Spleen (tissue), 7 donors: ENCODE measurements around the gene TBR1.

Experiments used
- CTCF ChIP-seq, 11 experiments: fragments of 200-600 bp in 7 of 11; fragments of 450-650 bp in 4 of 11; sonication (generic) in 4 of 11; IDR thresholded peaks in 8 of 11; conservative IDR thresholded peaks in 3 of 11; 1 replicate in 7 of 11; 2 replicates in 4 of 11; pipeline versions ENCODE4 v1.4.0 to v1.8.0; 2016 to 2021; ENCODE audit warnings: antibody characterized with exemption in 11 of 11, inconsistent platforms in 4 of 11, mild to moderate bottlenecking in 1 of 11
- POLR2AphosphoS5 ChIP-seq, 3 donors: sonication (generic); formaldehyde crosslinking; IDR thresholded peaks; one replicate each; pipeline ENCODE4 v1.5.1; 2017; ENCODE audit warnings: antibody characterized with exemption in 3 of 3
- donor health status: DM: no; HTN: no; CAD: no; lungs with moderate emphysema.
- donor health status: DM: no; HTN: no; CAD: no.
- donor health status: DM: no; HTN: no; CAD: no.

GRCh38 chr2:161420406-161421074 lies 4.4 kb downstream of the TBR1 start:
- TF ChIP-seq CTCF (IDR thresholded peaks at IDR 0.05 in 8 of 11, conservative IDR thresholded peaks at IDR 0.05 in 3 of 11) = no peak
- no peak for TF ChIP-seq POLR2AphosphoS5 (IDR thresholded peaks at IDR 0.05)
